H1 (cell line): ENCODE results near the gene SEMA3G. TPM values are rescaled to one million over a fixed set of nuclear protein-coding genes. Genes with fewer than 3 reads are reported as not detected.

Experiments
- CTBP2 ChIP-seq: IDR thresholded peaks from 2 replicates; pipeline ENCODE4 v1.7.0; 2011; ENCODE audit warnings: borderline replicate concordance, mild to moderate bottlenecking, moderate library complexity, mixed read lengths, low read length; ENCODE audit not compliant: insufficient read depth, insufficient read length
- SIN3A ChIP-seq, 2 experiments: IDR thresholded peaks in 1 of 2; conservative IDR thresholded peaks in 1 of 2; 2 replicates each; pipeline ENCODE4 v1.6.1; 2011 to 2012; ENCODE audit warnings: low read length in 2 of 2, improper control_type of control experiment in 1 of 2, low read depth in 1 of 2, mild to moderate bottlenecking in 1 of 2
- polyA plus RNA-seq, 7 experiments: library from polyadenylated mRNA; depleted of rRNA in 3 of 7; stranded (reverse) in 5 of 7; unstranded in 2 of 7; fragments of >200 nt in 5 of 7; fragments of 200-250 nt in 2 of 7; gene quantifications; 1 replicate in 5 of 7; 2 replicates in 1 of 7; 4 replicates in 1 of 7; pipeline versions ENCODE4 v1.2.1 to v1.2.3, GENCODE V29; 2011 to 2013; ENCODE audit warnings: missing spikeins in 2 of 7, mixed read lengths in 2 of 7
- total RNA-seq: library from RNA; stranded (reverse); fragmentation: NEBNext Ultra II Directional; extraction: Animal tissue kit (Norgen Biotek cat#: 25700); gene quantifications from 2 replicates; pipeline ENCODE4 v1.2.1, GENCODE V29; 2021

Gene SEMA3G
- total and polyA plus RNA-seq, 2 of the 8 experiments (the other 6 are each of a cell fraction or from before 2014, with no cell fraction given): 0.95 to 1.5 TPM

GRCh38 chr3:52450489-52451236, 5.8 kb upstream of the SEMA3G start (continued):
- TF ChIP-seq CTBP2 (no peak), SIN3A (conservative IDR thresholded peaks at IDR 0.05 in 1 of 2, IDR thresholded peaks at IDR 0.05 in 1 of 2; ENCODE audit: low read depth in 1 of 2, low read length in 2 of 2) (no peak)
- TF ChIP-seq, all 59 proteins: peak for 0
